GM19463 (cell line): ENCODE measurements around the gene TBX3.
"Not testable (repeated sequence)": the region's sequence is repeated elsewhere in the genome, so short reads cannot be mapped to it uniquely, and the experiment has no call there.

Experiments used
- ATAC-seq: cut with Tn5 transposase; IDR thresholded peaks from one replicate; pipeline ENCODE4 v1.9.1; 2021; ENCODE audit warnings: mild to moderate bottlenecking, moderate library complexity; ENCODE audit not compliant: unreplicated experiment

The TBX3 gene

DNA sequence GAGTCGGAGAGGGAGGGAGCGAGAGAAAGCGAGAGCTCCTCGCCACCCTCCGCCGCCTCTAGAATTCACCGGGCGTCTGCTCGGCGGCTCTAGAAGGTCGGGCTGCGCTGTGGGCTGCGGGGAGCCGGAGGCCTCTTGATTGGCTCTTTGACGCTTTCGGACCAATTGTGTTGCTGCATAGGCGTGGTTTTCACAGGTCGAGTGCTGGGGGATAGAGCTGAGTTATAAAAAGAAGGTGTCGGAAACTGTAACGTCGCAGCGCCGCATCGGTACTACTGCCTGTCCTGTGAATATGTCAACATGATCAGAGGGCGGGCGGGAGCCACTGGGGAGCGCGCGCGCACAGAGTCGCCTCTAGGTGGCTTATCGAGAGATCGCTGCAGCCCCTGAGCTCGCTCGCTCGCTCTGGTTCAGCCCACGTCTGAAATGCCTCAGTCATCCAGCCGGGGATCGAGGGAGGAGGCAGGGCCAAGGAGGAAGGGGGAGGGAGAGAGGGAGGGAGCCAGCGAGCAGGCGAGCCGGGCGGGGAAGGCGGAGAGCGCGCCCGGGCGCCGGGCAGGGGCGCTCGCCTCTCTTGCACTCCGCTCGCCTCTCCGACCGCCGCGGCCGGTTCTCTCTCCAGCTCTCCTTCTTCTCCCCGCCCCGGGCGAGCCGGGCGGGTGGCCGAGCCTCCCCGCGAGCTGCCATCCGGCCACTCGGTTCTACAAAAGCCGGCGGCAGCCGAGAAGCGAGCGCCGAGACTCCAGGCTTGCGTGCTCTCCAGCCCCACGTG lies at the start of gene TBX3:
TSS of gene TBX3 (minus strand) at position 78 of the 772 bp plus-strand sequence. CDS start 975 bp downstream, outside the sequence.
- ATAC-seq, result peak; percentile 44

DNA sequence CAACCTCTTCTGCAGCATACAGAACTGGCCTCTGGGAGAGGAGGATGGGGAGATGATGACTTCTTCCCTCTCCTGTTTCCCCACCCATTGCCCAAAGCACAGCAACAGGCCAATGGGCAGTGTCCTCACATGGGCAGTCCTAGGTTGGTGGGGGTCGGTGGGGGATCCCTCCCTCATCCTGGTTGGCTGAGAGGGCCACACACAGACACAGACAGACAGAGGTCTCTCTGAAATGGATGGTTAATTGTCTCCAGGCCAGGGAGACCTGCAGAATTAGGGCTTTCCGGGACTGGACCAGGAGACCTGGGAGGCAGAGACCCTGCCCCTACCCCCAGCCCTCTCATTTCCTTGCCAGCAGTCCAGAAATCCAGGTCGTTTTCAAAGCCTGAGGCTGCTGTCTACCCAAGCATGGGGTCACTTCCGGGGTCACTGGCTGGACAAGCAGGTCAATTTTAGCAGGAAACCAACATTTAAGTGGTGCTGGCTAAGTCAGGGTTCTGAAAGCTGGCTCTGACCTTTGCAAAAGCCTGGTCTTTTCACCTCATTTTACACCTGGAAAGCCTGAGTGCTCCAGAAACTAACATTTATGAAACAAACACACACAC lies 48.6 kb upstream of the TBX3 start:
- ATAC-seq, result no peak

DNA sequence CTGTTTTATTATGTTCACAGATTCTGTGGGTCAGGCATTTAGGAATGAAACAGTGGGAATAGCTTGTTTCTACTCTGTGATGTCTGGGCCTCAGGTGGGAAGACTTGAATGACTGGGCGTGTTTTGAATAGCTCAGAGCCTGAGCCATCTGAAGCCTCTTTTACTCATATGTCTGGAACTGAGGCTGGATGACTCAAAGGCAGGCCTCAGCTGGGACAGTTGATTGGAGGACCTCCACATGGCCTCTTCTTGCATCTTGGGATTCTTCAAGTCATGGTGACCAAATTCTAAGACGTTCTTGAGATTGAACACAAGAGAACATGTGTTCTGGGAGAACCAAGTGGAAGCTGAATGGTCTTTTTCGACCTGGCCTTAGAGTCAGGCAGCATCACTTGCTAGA lies 45.8 kb upstream of the TBX3 start:
- no peak for ATAC-seq

DNA sequence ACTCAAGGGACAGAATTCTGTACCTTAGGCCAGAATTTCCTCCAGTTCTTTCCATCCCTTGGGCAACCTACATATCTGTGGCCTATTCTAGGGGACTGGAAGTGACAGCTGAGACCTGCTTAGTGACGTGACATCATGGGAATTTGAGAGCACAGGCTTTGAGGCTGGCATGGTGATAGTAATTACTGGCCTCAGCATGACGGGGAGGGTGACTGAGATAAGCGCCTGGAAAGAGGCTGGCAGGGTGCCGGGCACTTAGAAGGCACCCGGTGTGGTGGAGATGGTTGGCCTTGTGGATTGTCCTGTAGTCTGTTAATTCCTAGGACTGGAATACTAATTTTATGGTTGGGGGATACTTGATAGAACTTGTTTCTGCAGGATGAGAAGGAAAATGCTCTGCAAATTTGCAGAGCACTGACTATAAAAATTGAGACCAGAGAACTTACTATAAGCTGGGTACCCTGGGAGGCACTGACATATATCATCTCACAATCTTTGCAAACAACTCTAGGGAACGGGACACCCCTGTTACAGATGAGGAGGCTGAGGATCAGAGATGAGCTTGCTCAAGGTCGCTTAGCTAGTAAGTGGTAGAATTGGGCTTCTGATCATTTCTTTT lies 42.2 kb upstream of the TBX3 start:
- ATAC-seq, result no peak

DNA sequence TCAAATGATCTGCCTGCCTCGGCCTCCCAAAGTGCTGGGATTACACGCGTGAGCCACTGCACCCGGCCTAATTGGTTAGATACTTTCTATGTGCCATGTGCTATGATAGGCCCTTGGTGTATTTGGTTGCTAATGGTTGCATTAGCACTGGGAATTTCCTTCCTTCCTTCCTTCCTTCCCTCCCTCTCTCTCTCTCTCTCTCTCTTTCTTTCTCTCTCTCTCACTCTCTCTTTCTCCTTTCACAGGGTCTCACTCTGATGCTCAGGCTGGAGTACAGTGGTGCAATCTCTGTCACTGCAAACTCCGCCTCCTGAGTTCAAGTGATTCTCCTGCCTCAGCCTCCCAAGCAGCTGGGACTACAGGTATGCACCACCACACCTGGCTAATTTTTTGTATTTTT lies 38.2 kb upstream of the TBX3 start:
- ATAC-seq, result not testable (repeated sequence)

DNA sequence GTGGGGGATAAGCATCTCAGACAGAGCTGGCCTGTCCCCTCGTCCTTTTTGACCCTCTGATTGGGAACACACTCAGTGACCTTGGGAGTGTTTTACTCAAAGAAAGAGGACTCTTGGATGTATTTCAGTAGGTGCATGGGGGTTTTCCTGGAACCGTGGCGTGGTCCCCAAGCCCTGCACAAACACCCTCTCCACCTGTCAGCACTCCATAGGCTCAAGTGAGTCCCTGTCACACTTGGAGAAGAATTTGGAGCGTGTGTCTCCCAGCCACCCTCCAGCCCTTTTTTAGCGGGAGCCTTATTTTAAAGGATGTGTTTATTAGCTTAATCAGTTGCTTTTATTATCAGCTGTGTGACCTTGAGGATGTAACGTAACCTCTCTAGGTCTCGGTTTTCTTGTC lies 37.3 kb upstream of the TBX3 start:
- ATAC-seq, result no peak

DNA sequence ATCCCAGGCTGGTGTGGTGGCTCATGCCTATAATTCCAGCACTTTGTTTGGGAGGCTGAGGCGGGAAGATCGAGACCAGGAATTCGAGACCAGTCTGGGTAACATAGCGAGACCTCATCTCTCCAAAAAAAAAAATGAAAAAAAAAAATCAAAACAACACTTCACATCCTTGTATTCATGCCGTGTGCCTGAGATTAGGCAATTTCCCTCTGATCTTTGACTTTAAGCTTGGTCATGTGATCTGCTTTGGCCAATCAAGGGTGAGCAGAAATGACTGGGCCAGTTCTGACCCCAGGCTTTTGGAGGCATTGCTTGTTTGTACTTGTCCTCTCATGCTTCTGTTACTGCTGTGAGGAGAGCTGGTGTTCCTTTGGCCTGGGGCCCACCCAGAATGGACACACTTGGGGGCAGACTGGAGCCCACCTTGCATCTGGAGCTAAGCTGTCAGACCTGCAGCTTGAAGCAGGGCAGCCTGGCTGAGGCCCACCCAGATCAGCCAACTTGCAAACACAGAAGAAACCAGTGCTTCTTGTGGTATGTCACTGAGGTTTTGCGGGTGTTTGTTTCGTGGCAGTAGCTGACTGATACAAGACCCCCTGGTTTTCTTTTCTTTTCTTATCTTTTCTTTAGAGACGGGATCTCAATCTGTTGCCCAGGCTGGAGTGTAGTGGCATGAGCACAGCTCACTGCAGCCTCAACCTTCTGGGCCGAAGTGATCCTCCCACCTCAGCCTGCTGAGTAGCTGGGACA lies 29.7 kb upstream of the TBX3 start:
- ATAC-seq, result no peak

DNA sequence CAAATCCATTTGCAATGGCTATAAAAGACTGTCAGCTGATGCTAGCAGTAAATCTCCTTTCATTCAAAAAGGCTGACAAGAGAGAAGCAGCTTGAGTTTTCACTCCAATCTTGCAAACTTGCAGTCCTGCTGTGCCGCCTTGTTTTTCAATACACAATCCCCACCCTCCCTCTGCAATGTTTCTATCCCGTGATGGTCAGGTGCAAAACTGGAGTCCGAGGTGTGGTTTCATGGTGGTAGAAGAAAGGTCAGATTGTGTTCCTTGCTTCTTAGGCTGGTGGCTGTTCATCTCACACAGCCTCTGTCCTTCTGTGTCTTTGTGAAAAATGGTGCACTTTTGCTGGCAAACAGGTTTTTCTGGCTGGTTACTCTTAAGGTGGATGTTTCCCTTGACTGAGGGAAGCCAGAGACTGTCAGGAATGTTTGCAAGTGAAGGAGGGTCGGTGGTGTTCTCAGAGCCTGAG lies 27.7 kb upstream of the TBX3 start:
- ATAC-seq, result no peak

DNA sequence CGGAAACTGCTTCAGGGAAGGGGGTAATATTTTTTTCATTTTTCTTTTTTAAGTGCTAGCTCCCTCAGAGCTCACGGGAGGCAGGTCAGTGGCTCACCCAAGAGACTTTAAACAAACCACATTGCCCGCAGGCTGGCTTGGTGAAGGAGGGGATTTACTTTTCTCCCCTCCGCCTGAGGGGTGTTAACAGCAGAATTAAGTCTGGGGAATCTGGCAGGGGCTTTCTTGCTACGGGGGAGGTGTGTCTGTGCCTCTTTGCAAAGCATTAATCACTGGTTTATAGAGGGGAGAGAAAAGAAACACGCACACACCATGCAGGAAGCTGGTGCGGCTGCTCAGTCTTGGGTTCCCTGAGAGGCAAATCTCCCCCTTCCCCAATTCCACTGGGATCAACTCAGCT lies 26.2 kb upstream of the TBX3 start:
- no peak for ATAC-seq

DNA sequence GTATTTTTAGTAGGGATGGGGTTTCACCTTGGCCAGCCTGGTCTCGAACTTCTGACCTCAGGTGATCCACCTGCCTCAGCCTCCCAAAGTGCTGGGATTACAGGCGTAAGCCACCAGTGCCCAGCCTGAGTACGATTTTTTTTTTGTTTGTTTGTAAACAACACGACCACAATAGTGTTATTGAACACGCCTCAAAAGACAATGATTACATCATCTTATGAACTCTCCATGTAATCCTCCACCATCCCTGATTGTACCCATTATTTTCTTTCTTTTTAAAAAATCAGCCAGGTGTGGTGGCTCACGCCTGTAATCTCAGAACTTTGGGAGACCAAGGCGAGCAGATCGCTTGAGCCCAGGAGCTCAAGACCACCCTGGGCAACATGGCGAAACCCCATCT lies 25.1 kb upstream of the TBX3 start:
- ATAC-seq, result no peak

DNA sequence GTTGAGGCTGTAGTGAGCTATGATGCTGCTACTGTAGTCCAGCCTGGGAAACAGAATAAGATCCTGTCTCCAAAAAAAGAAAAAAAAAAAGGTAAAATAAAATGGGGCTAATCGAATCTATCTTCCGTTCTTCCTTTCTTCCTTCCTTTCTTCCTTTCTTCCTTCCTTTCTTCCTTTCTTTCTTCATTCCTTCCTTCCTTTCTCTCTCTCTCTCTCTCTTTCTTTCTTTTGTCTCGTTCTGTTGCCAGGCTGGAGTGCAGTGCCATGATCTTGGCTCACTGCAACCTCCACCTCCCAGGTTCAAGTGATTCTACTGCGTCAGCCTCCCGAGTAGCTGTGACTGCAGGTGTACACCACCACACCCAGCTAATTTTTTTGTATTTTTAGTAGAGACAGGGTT lies 24.6 kb upstream of the TBX3 start:
- ATAC-seq, result not testable (repeated sequence)

DNA sequence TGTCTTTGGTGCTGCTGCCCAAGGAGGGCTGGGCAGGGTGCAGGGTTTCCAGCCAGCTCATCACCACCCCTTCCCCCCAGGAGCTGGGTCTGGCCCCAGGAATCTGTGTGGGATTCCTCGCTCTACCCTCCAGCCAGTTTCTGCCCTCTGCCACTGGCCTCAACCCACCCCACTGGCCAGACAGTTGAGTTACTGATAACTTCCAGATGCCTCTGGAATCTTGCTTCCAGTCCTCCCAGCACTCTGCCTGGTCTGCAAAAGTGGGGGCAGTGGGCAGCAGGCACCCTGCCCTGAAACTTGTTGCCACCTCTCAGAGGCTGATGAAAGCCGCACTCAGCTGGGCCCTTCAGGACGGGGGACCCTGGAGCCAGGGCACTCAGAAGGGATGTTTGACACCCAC lies 20.1 kb upstream of the TBX3 start:
- ATAC-seq, result no peak

DNA sequence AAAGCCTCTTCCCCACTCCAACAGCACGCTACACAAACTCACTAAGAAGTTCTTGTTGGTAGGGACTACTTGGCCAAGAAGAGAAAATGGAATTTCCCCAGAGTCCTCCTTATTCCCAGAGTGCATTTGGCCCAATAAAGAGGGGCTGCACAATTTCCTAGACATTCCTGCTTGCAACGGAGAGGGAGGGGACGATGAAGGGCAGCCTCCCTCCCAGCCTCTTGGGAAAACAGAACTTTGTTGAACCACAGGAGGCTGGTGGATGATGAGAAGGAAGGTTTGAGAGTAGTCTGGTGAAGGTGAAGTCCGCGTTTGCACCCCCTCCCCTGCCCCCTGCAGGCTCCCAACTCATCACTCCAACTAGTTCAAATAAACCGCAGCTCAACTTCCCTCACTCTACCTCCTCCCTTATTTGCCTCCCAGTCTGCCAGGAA lies 19.1 kb upstream of the TBX3 start:
- no peak for ATAC-seq

DNA sequence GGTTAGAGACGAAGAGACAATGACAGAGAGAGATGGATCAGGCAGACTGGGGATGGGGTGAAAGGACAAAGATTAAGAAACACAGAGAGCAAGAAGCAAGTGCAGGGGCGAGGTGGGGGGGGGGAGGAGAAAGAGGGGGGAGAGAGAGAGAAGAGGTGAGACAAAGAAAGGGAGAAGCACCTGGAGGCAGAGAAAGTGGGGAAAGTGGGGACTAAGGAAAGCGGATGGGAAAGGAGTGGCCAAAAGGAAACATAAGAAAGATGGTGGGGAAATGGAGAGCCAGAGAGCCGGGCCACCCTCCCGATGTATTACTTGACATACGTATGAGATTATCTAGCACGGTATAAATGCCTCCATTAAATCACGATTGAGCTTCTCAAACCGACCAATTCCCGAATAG lies 18.5 kb upstream of the TBX3 start:
- no peak for ATAC-seq

DNA sequence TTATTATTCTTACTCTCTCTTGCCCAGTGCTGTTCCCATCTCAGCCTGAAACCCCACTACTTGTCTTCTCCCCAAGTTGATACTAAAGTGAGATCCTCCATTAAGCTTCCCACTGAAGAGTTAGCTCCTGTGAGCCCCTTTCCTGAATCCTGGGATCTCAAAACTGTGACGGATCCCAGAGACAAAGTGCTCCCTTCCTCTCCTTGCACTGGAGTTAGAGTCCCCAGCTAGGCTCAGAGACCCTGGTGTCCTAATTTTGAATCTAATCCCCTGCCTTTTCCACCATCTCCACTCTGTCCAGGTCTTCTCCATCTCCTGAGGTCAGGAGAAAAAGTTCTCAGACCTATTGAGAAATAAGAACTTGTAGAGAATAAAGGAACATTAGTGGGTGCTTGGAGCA lies 17.6 kb upstream of the TBX3 start:
- ATAC-seq, result no peak

DNA sequence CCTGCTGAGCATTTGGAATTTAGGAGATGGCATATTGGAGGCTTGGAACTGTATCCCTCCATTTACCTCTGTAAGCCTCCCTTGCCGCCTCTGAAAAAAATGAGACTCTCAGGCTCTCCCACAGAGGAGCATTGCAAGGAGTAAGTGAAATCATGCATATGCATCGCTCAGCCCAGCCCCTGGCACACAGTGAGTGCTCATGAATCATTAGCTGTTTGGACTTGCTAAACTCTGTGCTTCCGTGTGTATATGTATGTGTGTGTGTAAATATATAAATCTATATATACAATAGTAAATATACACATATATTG lies 17.1 kb upstream of the TBX3 start:
- no peak for ATAC-seq

DNA sequence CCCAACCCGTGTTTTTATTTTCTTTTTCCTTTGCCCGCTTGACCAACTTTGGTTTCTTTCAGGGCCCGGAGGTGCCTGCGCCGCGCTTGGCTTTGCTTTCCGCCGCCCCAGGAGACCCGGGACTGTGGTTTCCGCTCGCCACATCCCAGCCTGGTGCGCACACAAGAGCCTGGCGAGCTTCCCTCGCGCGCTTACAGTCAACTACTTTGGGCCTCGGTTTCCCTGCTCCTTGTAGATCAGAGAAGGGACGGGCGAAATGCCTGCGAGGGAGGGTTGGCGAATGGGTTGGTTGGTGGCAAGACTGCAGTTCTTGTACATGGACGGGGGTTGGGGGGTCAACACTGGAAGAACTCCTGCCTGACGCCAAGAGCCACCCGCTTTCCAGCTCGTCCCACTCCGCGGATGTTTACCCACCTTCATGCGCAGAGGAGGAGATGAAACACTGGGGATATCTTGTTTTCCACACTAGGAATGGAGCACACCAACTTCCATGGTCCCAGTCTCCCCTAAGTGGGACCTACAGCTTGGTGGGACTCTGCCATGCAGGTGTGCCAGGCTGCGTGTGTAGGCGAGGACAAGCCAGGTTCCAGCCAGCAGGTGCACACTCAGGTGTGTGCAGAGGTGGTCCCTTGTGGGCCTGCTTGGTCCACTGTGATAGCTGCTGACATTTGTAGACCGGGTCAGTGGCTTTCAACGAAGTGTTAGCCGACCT lies 16.6 kb upstream of the TBX3 start:
- ATAC-seq, result no peak

DNA sequence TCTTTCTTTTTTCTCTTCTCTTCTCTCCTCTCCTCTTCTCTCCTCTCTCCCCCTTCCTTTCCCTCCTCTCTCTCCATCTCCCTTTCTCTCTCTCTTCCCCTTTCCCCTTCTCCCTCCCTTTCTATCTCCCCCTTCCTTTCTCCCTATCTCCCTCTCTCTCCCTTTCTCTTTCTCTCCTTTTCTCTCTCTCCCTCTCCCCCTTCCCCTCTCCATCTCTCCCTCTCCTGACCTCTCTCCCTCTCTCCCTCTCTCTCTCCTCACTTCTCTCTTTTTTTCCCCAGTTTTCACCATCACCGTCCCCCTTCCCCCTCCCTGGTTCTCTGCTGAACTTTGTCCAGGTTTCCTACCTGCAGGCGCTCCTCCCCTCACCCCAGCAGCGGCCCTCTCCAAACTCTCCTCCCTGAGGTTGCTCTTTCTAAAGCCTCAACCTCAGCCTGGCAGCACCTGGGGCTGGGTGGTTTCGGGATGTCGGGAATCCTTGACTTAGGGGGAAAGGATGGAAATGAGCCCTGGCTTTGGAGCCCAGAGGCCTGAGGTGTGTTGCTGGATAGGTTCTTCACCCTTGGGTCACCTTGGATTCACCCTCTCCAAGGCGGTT lies 14.7 kb upstream of the TBX3 start:
- ATAC-seq, result no peak

DNA sequence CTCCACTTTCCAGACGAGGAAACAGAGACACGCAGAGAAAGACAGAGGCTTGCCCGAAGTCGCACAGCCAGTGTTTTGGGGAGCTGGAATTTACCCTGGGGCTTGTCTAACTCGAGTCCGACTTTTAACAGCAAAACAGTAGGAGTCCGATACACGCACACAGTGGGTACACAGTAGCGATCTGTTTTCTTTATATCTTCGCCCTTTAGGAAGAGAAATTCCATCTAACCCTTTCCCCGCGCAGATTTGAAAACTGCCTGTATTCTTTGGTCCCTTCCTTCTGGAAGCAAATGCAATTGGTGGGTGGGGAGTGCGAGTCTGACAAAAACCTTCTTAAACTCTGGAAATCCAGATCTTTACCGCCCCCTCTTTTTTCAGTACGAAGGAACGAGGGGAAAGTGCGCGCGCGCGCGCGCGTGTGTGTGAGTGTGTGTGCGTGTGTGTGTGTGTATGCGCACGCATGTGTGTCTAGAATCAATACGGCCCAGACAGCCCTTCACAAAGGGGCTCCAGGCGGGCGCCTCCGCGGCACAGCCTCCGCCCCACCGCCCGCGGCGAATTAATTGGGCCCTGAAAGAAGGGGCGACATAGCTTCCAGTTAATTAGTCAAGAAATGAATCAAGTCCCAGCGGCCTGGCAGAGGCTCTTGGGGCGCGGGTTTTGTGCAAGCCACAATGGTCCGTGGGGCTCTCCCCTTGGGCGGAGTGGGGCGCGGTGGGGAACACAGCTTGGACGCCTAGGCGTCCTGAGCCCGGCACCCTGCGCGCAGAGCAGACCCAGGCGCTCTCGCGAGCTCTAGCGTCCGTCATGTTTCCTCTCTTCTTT lies 14.0 kb upstream of the TBX3 start:
- ATAC-seq, result no peak

DNA sequence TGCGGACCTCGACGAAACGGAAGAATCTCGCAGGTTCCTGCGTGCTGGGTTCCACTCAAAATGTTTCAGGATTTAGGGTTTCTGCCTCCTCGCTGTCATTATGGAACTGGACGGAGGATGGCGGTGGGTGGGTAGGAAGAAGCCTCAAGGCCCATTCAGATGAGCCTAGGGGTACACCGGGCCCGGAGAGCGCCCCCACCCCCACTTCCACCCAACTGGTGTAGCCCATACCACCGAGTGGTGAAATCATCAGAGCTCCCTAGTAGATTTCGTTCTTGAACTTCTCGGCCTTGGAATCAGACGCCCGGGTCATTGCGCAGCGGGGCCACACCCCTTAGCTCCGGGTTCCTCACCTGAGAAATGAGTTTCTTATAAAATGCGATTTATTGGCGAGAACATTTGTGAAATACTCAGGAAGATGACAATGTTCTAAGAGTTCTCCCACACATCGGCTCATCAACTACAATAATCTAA lies 13.3 kb upstream of the TBX3 start:
- ATAC-seq, result no peak
